CD14-positive monocyte (primary cell): Measurements from ENCODE around the gene ABAT. TPM values are rescaled to one million over a fixed set of nuclear protein-coding genes. Genes with fewer than 3 reads are reported as not detected.

ENCODE experiments used
- DNase-seq, 3 donors: peaks; one replicate each; pipeline ENCODE4 v3.0.0-alpha.2; 2011 to 2022
- H2AFZ ChIP-seq: 2 replicates; pipeline ENCODE4 v1.6.0; 2012; ENCODE audit warnings: mild to moderate bottlenecking, low read depth, low read length, inconsistent platforms; ENCODE audit not compliant: insufficient read depth, poor library complexity, severe bottlenecking
- H3K27ac ChIP-seq, 2 donors: 1 replicate in 1 of 2; 2 replicates in 1 of 2; pipeline ENCODE4 v1.5.1; 2012 to 2013; ENCODE audit warnings: low read length in 2 of 2, control low read depth in 1 of 2, inconsistent platforms in 1 of 2, low read depth in 1 of 2, mild to moderate bottlenecking in 1 of 2
- H3K27me3 ChIP-seq, 2 donors: one replicate each; pipeline versions ENCODE4 v1.6.0 to v1.6.1; 2011 to 2013; ENCODE audit warnings: low read length in 2 of 2; ENCODE audit not compliant: control insufficient read depth in 2 of 2, insufficient read depth in 2 of 2
- H3K36me3 ChIP-seq, 2 donors: replicated peaks in 1 of 2; 1 replicate in 1 of 2; 2 replicates in 1 of 2; pipeline versions ENCODE4 v1.5.1 to v1.6.1; 2012 to 2013; ENCODE audit warnings: low read length in 2 of 2, control low read depth in 1 of 2, inconsistent platforms in 1 of 2, mild to moderate bottlenecking in 1 of 2; ENCODE audit not compliant: insufficient read depth in 2 of 2, control insufficient read depth in 1 of 2
- H3K4me1 ChIP-seq, 2 donors: 1 replicate in 1 of 2; 2 replicates in 1 of 2; pipeline versions ENCODE4 v1.5.1 to v1.6.1; 2012 to 2013; ENCODE audit warnings: low read length in 2 of 2, control low read depth in 1 of 2, inconsistent platforms in 1 of 2, mild to moderate bottlenecking in 1 of 2, moderate library complexity in 1 of 2; ENCODE audit not compliant: insufficient read depth in 2 of 2, control insufficient read depth in 1 of 2
- H3K4me2 ChIP-seq: replicated peaks from 2 replicates; pipeline ENCODE3; 2012; ENCODE audit warnings: low read length, moderate library complexity, mild to moderate bottlenecking; ENCODE audit not compliant: poor library complexity, severe bottlenecking; ENCODE audit errors: extremely low read depth
- H3K4me3 ChIP-seq, 3 experiments: fragments of 200-600 bp in 1 of 3; sonication (generic) in 1 of 3; replicated peaks in 1 of 3; 1 replicate in 2 of 3; 2 replicates in 1 of 3; pipeline ENCODE4 v1.5.1; 2011 to 2013; ENCODE audit warnings: low read length in 3 of 3, mild to moderate bottlenecking in 3 of 3, control low read depth in 2 of 3, low read depth in 2 of 3, inconsistent platforms in 1 of 3, moderate library complexity in 1 of 3
- H3K79me2 ChIP-seq: 2 replicates; pipeline ENCODE4 v1.6.0; 2012; ENCODE audit warnings: mild to moderate bottlenecking, control low read depth, inconsistent platforms, low read length, moderate library complexity; ENCODE audit not compliant: insufficient read depth
- H3K9ac ChIP-seq: 2 replicates; pipeline ENCODE4 v1.6.0; 2017; ENCODE audit warnings: low read length, mild to moderate bottlenecking; ENCODE audit not compliant: insufficient read depth, poor library complexity, severe bottlenecking
- H3K9me3 ChIP-seq, 2 donors: replicated peaks in 1 of 2; 1 replicate in 1 of 2; 2 replicates in 1 of 2; pipeline versions ENCODE4 v1.5.1 to v1.6.1; 2012 to 2013; ENCODE audit warnings: low read length in 2 of 2, control low read depth in 1 of 2; ENCODE audit not compliant: control insufficient read depth in 1 of 2, insufficient read depth in 1 of 2
- H4K20me1 ChIP-seq: 2 replicates; pipeline ENCODE4 v1.6.0; 2012; ENCODE audit warnings: mild to moderate bottlenecking, low read length, control low read depth, moderate library complexity; ENCODE audit not compliant: insufficient read depth
- H3K27ac Mint-ChIP-seq, 7 donors: one replicate each; pipeline ENCODE4 v1.8.0; 2020; ENCODE audit warnings: mild to moderate bottlenecking in 7 of 7, mixed read lengths in 7 of 7, moderate library complexity in 6 of 7, inconsistent platforms in 2 of 7
- H3K27me3 Mint-ChIP-seq, 3 donors: one replicate each; pipeline ENCODE4 v1.8.0; 2021 to 2022; ENCODE audit warnings: low read depth in 3 of 3, mild to moderate bottlenecking in 3 of 3, mixed read lengths in 3 of 3, moderate library complexity in 3 of 3, inconsistent platforms in 1 of 3
- H3K36me3 Mint-ChIP-seq, 2 donors: one replicate each; pipeline ENCODE4 v1.8.0; 2020; ENCODE audit warnings: mixed read lengths in 2 of 2, inconsistent platforms in 1 of 2, mild to moderate bottlenecking in 1 of 2
- H3K4me1 Mint-ChIP-seq: one replicate; pipeline ENCODE4 v1.8.0; 2020; ENCODE audit warnings: mild to moderate bottlenecking, mixed read lengths
- H3K4me3 Mint-ChIP-seq, 2 donors: one replicate each; pipeline ENCODE4 v1.8.0; 2020; ENCODE audit warnings: mild to moderate bottlenecking in 2 of 2, mixed read lengths in 2 of 2, moderate library complexity in 1 of 2
- H3K9me3 Mint-ChIP-seq, 7 donors: one replicate each; pipeline ENCODE4 v1.8.0; 2020 to 2022; ENCODE audit warnings: mixed read lengths in 7 of 7, mild to moderate bottlenecking in 6 of 7, moderate library complexity in 6 of 7, inconsistent platforms in 2 of 7
- WGBS: methylation state at CpG from one replicate; pipeline ENCODE4 v1.1.5; 2013; ENCODE audit warnings: missing lambda C conversion rate; ENCODE audit not compliant: insufficient coverage; 5-methylcytosine and 5-hydroxymethylcytosine counted together
- intact Hi-C, 2 donors: fragments of 100-400 bp; cut with micrococcal nuclease; formaldehyde crosslinking; loops; one replicate each; pipeline versions ENCODE4 v1.15.0 to v1.15.1; 2023
- polyA plus RNA-seq, 3 donors: library from polyadenylated mRNA; depleted of rRNA in 1 of 3; unstranded in 2 of 3; stranded (reverse) in 1 of 3; fragments of 300-500 nt in 2 of 3; fragments of >200 nt in 1 of 3; fragmentation: Illumina TruSeq in 2 of 3; gene quantifications; 1 replicate in 2 of 3; 2 replicates in 1 of 3; pipeline ENCODE4 v1.2.3, GENCODE V29; 2012 to 2021
- TF ChIP-seq, protein P1 (sequence below): fragments of 200-600 bp; IDR thresholded peaks from one replicate; pipeline ENCODE4 v1.8.0; 2022; ENCODE audit warnings: antibody characterized with exemption, mild to moderate bottlenecking

Gene ABAT
- polyA plus RNA-seq, 3 donors, result 4.9 to 11.8 (median 8.7) TPM

GRCh38 chr16:8645141-8645521, 29.3 kb upstream of the ABAT start:
- Mint-ChIP-seq H3K27ac (peak overlapping the region; percentile 96 to 98 (median 98)), H3K27me3 (peaks cover 0 to 2% (median 0%) of the 10 kb centered on the region in 3 donors), H3K4me1 (peaks cover 37% of the 10 kb centered on the region), H3K36me3 (peaks cover 74 to 84% of the 10 kb centered on the region in 2 donors), H3K9me3 (no peaks in the 10 kb centered on the region), H3K4me3 (peak overlapping the region; percentile 75 to 94)
- WGBS, result 38% methylated on average over 7 of the region's 11 CpGs
- Histone ChIP-seq H3K4me1 (peaks cover 28% of the 10 kb centered on the region in 2 donors), H3K36me3 (peaks cover 56 to 65% of the 10 kb centered on the region in 2 donors), H3K9ac (peak overlapping the region; percentile 70), H3K27me3 (no peaks in the 10 kb centered on the region), H3K79me2 (peaks cover 15% of the 10 kb centered on the region), H4K20me1 (no peaks in the 10 kb centered on the region), H3K4me2 (peak overlapping the region; percentile 70), H3K27ac (peak overlapping the region; percentile 93 to 95), H3K9me3 (no peaks in the 10 kb centered on the region), H2AFZ (peak overlapping the region; percentile 50), H3K4me3 (peak overlapping the region; percentile 35 to 62 (median 35))
- DNase-seq, result no peak
- intact Hi-C loops, result loop anchor here in 1 of 2 donors (5.0 kb wide), 1 partner anchor 73 kb away; no protein-coding TSS in a partner anchor
- TF ChIP-seq, protein P1, sequence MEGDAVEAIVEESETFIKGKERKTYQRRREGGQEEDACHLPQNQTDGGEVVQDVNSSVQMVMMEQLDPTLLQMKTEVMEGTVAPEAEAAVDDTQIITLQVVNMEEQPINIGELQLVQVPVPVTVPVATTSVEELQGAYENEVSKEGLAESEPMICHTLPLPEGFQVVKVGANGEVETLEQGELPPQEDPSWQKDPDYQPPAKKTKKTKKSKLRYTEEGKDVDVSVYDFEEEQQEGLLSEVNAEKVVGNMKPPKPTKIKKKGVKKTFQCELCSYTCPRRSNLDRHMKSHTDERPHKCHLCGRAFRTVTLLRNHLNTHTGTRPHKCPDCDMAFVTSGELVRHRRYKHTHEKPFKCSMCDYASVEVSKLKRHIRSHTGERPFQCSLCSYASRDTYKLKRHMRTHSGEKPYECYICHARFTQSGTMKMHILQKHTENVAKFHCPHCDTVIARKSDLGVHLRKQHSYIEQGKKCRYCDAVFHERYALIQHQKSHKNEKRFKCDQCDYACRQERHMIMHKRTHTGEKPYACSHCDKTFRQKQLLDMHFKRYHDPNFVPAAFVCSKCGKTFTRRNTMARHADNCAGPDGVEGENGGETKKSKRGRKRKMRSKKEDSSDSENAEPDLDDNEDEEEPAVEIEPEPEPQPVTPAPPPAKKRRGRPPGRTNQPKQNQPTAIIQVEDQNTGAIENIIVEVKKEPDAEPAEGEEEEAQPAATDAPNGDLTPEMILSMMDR, result peak; percentile 33

GRCh38 chr16:8645831-8646230, 28.6 kb upstream of the ABAT start:
- Histone ChIP-seq H3K9ac (no peak overlapping the region), H3K27me3 (no peaks in the 10 kb centered on the region), H2AFZ (no peak overlapping the region), H4K20me1 (no peaks in the 10 kb centered on the region), H3K4me2 (peak overlapping the region; percentile 70), H3K36me3 (peaks cover 54 to 62% of the 10 kb centered on the region in 2 donors), H3K27ac (peak overlapping the region in 1 of 2 donors; percentile 95), H3K4me1 (peaks cover 28% of the 10 kb centered on the region in 2 donors), H3K79me2 (peaks cover 15% of the 10 kb centered on the region), H3K4me3 (peak overlapping the region in 1 of 3 experiments; percentile 62), H3K9me3 (no peaks in the 10 kb centered on the region)
- peak overlapping the region in 6 of 7 donors; percentile 22 to 96 (median 54) for H3K27ac Mint-ChIP-seq
- H3K9me3 Mint-ChIP-seq, result no peaks in the 10 kb centered on the region
- peaks cover 37% of the 10 kb centered on the region for H3K4me1 Mint-ChIP-seq
- H3K27me3 Mint-ChIP-seq, result peaks cover 0 to 2% (median 0%) of the 10 kb centered on the region in 3 donors
- WGBS, result 50% methylated on average over 4 of the region's 13 CpGs
- intact Hi-C loops, result loop anchor here in 1 of 2 donors (5.0 kb wide), 1 partner anchor 74 kb away; no protein-coding TSS in a partner anchor
- peak overlapping the region in 1 of 2 donors; percentile 39 for H3K4me3 Mint-ChIP-seq
- DNase-seq, result no peak
- H3K36me3 Mint-ChIP-seq, result peaks cover 72 to 80% of the 10 kb centered on the region in 2 donors
- TF ChIP-seq, protein P1, result no peak
